OCI-LY7 (cell line): ENCODE data around the gene NDN.

Experiments
- CTCF ChIP-seq: fragments of 200-600 bp; sonication (generic); conservative IDR thresholded peaks from 2 replicates; pipeline ENCODE4 v1.5.1; 2014; ENCODE audit warnings: mild to moderate bottlenecking, antibody characterized with exemption, low read length, moderate library complexity, mixed read lengths
- EZH2phosphoT487 ChIP-seq: fragments of 200-600 bp; sonication (generic); IDR thresholded peaks from 2 replicates; pipeline ENCODE4 v1.6.1; 2018; ENCODE audit warnings: low read depth, borderline replicate concordance, mild to moderate bottlenecking, mixed run types, antibody characterized with exemption, low read length, moderate library complexity, mixed read lengths

GRCh38 chr15:23670970-23671369, 16.1 kb downstream of the NDN start:
- TF ChIP-seq CTCF = no peak
- no peak for TF ChIP-seq EZH2phosphoT487
